Epithelial cell of proximal tubule (primary cell): ENCODE data around the gene PRKCB. TPM values are rescaled to one million over a fixed set of nuclear protein-coding genes. Genes with fewer than 3 reads are reported as not detected.
"Not testable (repeated sequence)": the region's sequence is repeated elsewhere in the genome, so short reads cannot be mapped to it uniquely, and the experiment has no call there.

Experiments used
- DNase-seq: peaks from one replicate; pipeline ENCODE4 v3.0.0-alpha.2; 2011; ENCODE audit warnings: low read depth
- H3K4me3 ChIP-seq: 2 replicates; pipeline ENCODE4 v1.5.1; 2011; ENCODE audit warnings: low read depth, mild to moderate bottlenecking, low read length
- total RNA-seq: library from RNA; depleted of rRNA; stranded (reverse); fragments of >200 nt; gene quantifications from 2 replicates; pipeline ENCODE4 v1.2.3, GENCODE V29; 2015
- TF ChIP-seq, protein P1 (sequence below): conservative IDR thresholded peaks from 2 replicates; pipeline ENCODE4 v1.5.1; 2012; ENCODE audit warnings: low read depth, mild to moderate bottlenecking, low read length

The PRKCB gene
- total RNA-seq, 1 donor from 2014 or later, result not detected

DNA sequence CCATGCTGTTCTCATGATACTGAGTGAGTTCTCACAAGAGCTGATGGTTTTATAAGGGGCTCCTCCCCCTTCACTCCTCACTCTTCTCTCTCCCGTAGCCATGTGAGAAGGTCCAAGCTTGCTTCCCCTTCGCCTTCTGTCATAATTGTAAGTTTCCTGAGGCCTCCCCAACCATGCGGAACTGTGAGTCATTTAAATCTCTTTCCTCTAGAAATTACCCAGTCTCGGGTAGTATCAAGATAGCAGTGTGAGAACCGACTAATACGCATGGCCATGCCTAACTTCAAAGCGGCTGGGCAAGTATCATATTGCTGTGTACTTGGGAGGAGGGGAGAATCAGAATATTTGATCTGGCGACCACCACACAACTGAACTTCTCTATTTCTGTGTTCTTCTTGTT lies 88.3 kb downstream of the PRKCB start:
- TF ChIP-seq, protein P1, sequence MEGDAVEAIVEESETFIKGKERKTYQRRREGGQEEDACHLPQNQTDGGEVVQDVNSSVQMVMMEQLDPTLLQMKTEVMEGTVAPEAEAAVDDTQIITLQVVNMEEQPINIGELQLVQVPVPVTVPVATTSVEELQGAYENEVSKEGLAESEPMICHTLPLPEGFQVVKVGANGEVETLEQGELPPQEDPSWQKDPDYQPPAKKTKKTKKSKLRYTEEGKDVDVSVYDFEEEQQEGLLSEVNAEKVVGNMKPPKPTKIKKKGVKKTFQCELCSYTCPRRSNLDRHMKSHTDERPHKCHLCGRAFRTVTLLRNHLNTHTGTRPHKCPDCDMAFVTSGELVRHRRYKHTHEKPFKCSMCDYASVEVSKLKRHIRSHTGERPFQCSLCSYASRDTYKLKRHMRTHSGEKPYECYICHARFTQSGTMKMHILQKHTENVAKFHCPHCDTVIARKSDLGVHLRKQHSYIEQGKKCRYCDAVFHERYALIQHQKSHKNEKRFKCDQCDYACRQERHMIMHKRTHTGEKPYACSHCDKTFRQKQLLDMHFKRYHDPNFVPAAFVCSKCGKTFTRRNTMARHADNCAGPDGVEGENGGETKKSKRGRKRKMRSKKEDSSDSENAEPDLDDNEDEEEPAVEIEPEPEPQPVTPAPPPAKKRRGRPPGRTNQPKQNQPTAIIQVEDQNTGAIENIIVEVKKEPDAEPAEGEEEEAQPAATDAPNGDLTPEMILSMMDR, result no peak
- no peak overlapping the region for H3K4me3 ChIP-seq
- no peak for DNase-seq

DNA sequence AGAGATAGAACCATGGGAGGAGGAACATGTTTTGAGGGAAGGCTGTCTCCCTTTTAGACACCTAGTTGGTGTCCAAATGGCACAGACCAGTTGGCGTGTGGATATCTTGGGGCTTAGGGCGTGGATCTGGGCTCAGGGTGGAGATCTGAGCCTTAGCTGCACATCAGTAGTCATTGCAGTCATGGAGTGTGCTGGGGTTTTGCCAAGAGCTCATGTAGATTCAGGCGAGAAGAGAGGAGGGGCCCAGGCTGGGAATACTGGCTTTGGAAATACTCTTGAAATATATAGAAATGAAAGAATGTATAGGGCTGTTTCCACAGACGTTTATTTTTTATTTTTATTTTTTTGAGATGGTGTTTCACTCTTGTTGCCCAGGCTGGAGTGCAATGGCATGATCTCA lies 92.0 kb downstream of the PRKCB start:
- TF ChIP-seq, protein P1, result no peak
- DNase-seq, result no peak
- H3K4me3 ChIP-seq, result no peak overlapping the region

DNA sequence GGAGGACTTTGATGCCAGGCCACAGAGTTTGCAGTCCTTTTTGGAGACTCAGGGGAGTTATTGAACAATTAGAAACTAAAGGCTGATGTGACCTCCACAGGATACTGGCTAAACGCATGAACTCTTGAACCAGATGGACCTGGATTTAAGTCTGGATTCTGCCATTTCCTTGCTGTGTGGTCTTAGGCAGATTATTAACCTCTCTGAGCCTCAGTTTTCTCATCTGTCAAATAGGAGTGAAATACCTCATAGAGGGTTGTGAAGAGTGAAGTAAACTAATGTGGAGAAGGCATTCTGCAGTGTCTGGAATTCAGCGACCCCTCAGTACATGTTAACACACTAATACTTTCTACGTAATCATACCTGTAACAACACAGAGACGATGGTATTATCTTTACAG lies 93.5 kb downstream of the PRKCB start:
- H3K4me3 ChIP-seq, result no peak overlapping the region
- TF ChIP-seq, protein P1, result no peak
- no peak for DNase-seq

DNA sequence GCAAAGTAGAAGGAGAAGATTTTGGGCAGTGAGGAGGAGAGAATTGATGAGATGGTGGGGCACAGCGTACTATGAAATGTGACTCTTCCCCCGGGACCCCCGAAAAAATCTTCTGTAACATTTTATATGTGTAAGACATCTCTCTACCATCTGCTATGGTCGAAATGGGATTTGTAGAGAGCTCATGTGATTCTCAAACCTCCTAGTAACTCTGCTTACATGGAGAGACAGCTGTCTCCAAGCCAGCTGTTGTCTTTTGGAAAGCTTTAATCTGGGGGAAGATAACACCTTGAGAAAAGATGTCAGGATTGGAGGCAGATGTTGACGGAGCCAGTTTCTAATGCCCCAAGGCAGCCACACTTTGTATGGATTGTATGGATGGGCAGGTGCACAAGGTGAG lies 94.1 kb downstream of the PRKCB start:
- H3K4me3 ChIP-seq, result no peak overlapping the region
- TF ChIP-seq, protein P1, result no peak
- no peak for DNase-seq

DNA sequence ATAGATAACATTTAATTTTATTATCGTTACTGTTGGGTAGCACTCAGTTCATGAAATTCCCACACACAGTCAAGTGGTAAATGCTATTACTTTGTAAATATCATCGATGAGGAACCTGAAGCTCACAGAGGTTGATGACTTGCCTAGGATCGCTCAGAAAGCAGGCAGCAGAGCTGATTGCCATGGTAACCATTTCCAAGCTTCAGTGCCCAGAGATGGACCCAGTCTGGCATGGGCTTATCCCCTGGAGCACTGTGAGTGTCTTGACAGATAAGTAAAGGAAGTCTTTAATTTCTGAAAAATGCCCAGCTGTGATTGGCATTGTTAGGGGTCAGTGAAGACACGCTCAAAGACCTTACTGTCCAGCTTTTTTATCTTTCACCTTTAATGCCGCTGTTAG lies 95.0 kb downstream of the PRKCB start:
- TF ChIP-seq, protein P1, result no peak
- no peak overlapping the region for H3K4me3 ChIP-seq
- no peak for DNase-seq

DNA sequence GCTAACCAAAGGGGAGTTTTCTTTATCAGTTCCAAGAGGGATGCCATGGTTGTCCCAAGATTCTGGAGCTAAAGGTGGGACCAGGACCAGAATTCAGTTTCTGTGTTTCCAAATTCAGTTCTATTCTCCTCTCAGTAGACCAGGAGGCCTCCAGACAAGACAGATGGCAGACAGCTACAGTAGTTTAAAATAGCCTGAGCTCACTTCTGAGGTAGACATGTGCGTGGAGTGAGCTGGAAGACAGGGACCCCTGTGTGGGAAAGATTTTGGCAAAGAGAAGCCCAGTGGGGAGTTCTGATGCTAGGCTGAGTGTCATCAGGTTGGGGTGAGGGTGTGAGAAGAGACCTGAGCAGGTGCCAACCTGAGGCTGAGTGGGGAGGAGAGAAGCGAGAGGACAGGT lies 95.4 kb downstream of the PRKCB start:
- DNase-seq, result no peak
- TF ChIP-seq, protein P1, result no peak
- H3K4me3 ChIP-seq, result no peak overlapping the region

DNA sequence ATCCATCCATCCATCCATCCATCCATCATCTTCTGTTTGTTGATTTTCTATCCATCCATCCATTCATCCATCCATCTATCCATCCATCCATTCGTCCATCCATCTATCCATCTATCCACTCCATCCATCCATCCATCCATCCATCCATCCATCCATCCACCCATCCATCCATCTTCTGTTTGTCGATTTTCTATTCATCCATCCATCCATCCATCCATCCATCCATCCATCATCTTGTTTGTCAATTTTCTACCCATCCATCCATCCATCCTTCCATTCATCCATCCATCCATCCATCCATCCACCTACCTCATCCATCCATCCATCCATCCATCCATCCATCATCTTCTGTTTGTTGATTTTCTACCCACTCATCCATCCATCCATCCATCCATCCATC lies 97.9 kb downstream of the PRKCB start:
- H3K4me3 ChIP-seq, DNase-seq: not testable (repeated sequence)
